GM12878 (cell line): ENCODE results near the gene LRP1. TPM values are rescaled to one million over a fixed set of nuclear protein-coding genes. Genes with fewer than 3 reads are reported as not detected.
"Not testable (repeated sequence)": the region's sequence is repeated elsewhere in the genome, so short reads cannot be mapped to it uniquely, and the experiment has no call there.

ENCODE experiments used
- ATAC-seq: fragments of 200-7000 bp; cut with Tn5 transposase; 3 replicates; pipeline ENCODE4 v1.9.1; 2020; ENCODE audit warnings: mild to moderate bottlenecking, moderate library complexity
- BruUV-seq: library from RNA; stranded (reverse); fragments of 400-500 nt; replicated peaks from 2 replicates; lab custom pipeline; 2021; lab: Mats Ljungman, UMichigan
- CTCF ChIA-PET: fragments of 300-600 bp; sonication (Branson Sonifier 250); formaldehyde crosslinking; extraction: SDS; loops from one replicate; lab custom pipeline; 2021; ENCODE audit warnings: inconsistent platforms; lab: Yijun Ruan, JAX
- POLR2A ChIA-PET: fragments of 350-600 bp; formaldehyde crosslinking; extraction: SDS; loops from one replicate; lab custom pipeline; 2021; ENCODE audit warnings: inconsistent platforms; lab: Charles Lee
- RAD21 ChIA-PET: fragments of 300-600 bp; sonication (Branson Sonifier 250); formaldehyde crosslinking; loops from one replicate; lab custom pipeline; 2023; ENCODE audit warnings: antibody characterized with exemption; ENCODE audit not compliant: unreplicated experiment; lab: Charles Lee
- SMC1A ChIA-PET: fragments of 300-600 bp; sonication (Branson Sonifier 250); formaldehyde crosslinking; loops from one replicate; lab custom pipeline; 2023; ENCODE audit not compliant: unreplicated experiment, uncharacterized antibody; lab: Charles Lee
- DNase-seq: peaks from one replicate; pipeline ENCODE4 v3.0.0-alpha.2; 2011; ENCODE audit warnings: low read depth, low spot score
- FAIRE-seq: peaks from 3 replicates; lab custom pipeline; 2011; peaks lifted over from hg19 to GRCh38; lab: Jason Lieb, UNC
- H2AFZ ChIP-seq: 2 replicates; pipeline ENCODE4 v1.6.0; 2011; ENCODE audit warnings: low read depth, low read length, control low read depth; ENCODE audit not compliant: control insufficient read depth
- H3K27ac ChIP-seq: 2 replicates; pipeline ENCODE4 v1.5.1; 2011; ENCODE audit warnings: control low read depth; ENCODE audit not compliant: control insufficient read depth, insufficient read depth
- H3K27me3 ChIP-seq, 2 experiments: replicated peaks in 1 of 2; 2 replicates each; pipeline versions ENCODE4 v1.6.0 to v1.6.1; 2011; ENCODE audit warnings: low read length in 1 of 2; ENCODE audit not compliant: control insufficient read depth in 2 of 2, insufficient read depth in 2 of 2
- H3K36me3 ChIP-seq, 2 experiments: 2 replicates each; pipeline ENCODE4 v1.5.1; 2011; ENCODE audit warnings: low read length in 1 of 2; ENCODE audit not compliant: control insufficient read depth in 2 of 2, insufficient read depth in 2 of 2
- H3K4me1 ChIP-seq: 2 replicates; pipeline ENCODE4 v1.6.1; 2011; ENCODE audit warnings: mild to moderate bottlenecking, low read length, moderate library complexity, mixed read lengths; ENCODE audit not compliant: control insufficient read depth, insufficient read depth
- H3K4me2 ChIP-seq: 2 replicates; pipeline ENCODE4 v1.6.0; 2011; ENCODE audit warnings: control low read depth; ENCODE audit not compliant: control insufficient read depth, insufficient read depth
- H3K4me3 ChIP-seq: fragments of 200-600 bp; sonication (generic); 2 replicates; pipeline ENCODE4 v1.5.1; 2016
- H3K79me2 ChIP-seq: 2 replicates; pipeline ENCODE4 v1.6.0; 2011; ENCODE audit warnings: low read length; ENCODE audit not compliant: control insufficient read depth, insufficient read depth
- H3K9ac ChIP-seq: 2 replicates; pipeline ENCODE4 v1.8.0; 2011; ENCODE audit warnings: low read length, control low read depth, mixed read lengths; ENCODE audit not compliant: control insufficient read depth, insufficient read depth
- H3K9me3 ChIP-seq: replicated peaks from 3 replicates; pipeline ENCODE4 v1.5.1; 2011; ENCODE audit warnings: mild to moderate bottlenecking, low read length; ENCODE audit not compliant: control insufficient read depth, insufficient read depth
- H4K20me1 ChIP-seq: 2 replicates; pipeline ENCODE4 v1.6.0; 2011; ENCODE audit not compliant: control insufficient read depth, insufficient read depth
- CHD2 ChIP-seq: IDR thresholded peaks from 2 replicates; pipeline ENCODE4 v1.6.1; 2011; ENCODE audit warnings: low read depth, low read length, improper control_type of control experiment, borderline replicate concordance
- CHD4 ChIP-seq: fragments of 200-600 bp; sonication (generic); IDR thresholded peaks from 2 replicates; pipeline ENCODE4 v1.6.1; 2016; ENCODE audit warnings: mild to moderate bottlenecking
- HCFC1 ChIP-seq: fragments of 150-350 bp; IDR thresholded peaks from 2 replicates; pipeline ENCODE4 v1.6.1; 2014; ENCODE audit warnings: low read length
- MAX ChIP-seq: IDR thresholded peaks from 2 replicates; pipeline ENCODE4 v1.6.1; 2012; ENCODE audit warnings: low read depth, low read length, improper control_type of control experiment
- NBN ChIP-seq: fragments of 450-650 bp; IDR thresholded peaks from 2 replicates; pipeline ENCODE4 v1.6.1; 2016
- NFIC ChIP-seq: IDR thresholded peaks from 2 replicates; pipeline ENCODE4 v1.6.1; 2012; ENCODE audit warnings: low read depth, mild to moderate bottlenecking, inconsistent platforms, low read length, moderate library complexity
- RELB ChIP-seq: fragments of 450-650 bp; IDR thresholded peaks from 2 replicates; pipeline ENCODE4 v1.6.1; 2017; ENCODE audit warnings: low read depth, mild to moderate bottlenecking, moderate library complexity
- SREBF2 ChIP-seq: IDR thresholded peaks from 2 replicates; pipeline ENCODE4 v1.6.1; 2012; ENCODE audit warnings: mild to moderate bottlenecking, low read length
- ZBED1 ChIP-seq: IDR thresholded peaks from 2 replicates; pipeline ENCODE4 v1.6.1; 2016; ENCODE audit warnings: borderline replicate concordance
- WGBS: methylation state at CpG from one replicate; pipeline ENCODE4 v1.1.6; 2016; ENCODE audit warnings: low lambda C conversion rate; ENCODE audit not compliant: insufficient replicate concordance, insufficient coverage; ENCODE audit errors: missing lambda C conversion rate; 5-methylcytosine and 5-hydroxymethylcytosine counted together
- in situ Hi-C: fragments of 300-500 bp; cut with MboI; formaldehyde crosslinking; loops from 9 replicates; pipeline ENCODE4 v1.14.3; 2018; ENCODE audit warnings: mixed read lengths
- intact Hi-C: fragments of 100-400 bp; cut with micrococcal nuclease; formaldehyde crosslinking; loops from one replicate; pipeline ENCODE4 v1.14.2; 2022; ENCODE audit not compliant: unreplicated experiment
- polyA plus RNA-seq, 11 experiments: library from polyadenylated mRNA; depleted of rRNA in 4 of 11; unstranded in 6 of 11; stranded (reverse) in 5 of 11; fragments of >200 nt; fragmentation: Nextera tagmentation in 4 of 11; fragmentation: Illumina TruSeq in 1 of 11; extraction: Ambion mirVana in 4 of 11; extraction: Trizol in 1 of 11; gene quantifications; 1 replicate in 1 of 11; 2 replicates in 10 of 11; pipeline versions ENCODE4 v1.2.1 to v1.2.3, GENCODE V29; 2011 to 2016; ENCODE audit warnings: inconsistent platforms in 2 of 11, missing spikeins in 2 of 11, low read depth in 1 of 11
- total RNA-seq, 4 experiments: library from RNA; depleted of rRNA in 3 of 4; stranded (reverse); fragments of >200 nt in 3 of 4; fragmentation: Illumina TruSeq in 1 of 4; extraction: Trizol in 1 of 4; gene quantifications; 2 replicates each; pipeline versions ENCODE4 v1.2.1 to v1.2.3, GENCODE V29; 2013 to 2021
- TF ChIP-seq, protein P1 (sequence below): fragments of 450-650 bp; IDR thresholded peaks from 2 replicates; pipeline ENCODE4 v1.6.1; 2016; ENCODE audit warnings: mild to moderate bottlenecking, moderate library complexity, borderline replicate concordance

LRP1 gene
- total and polyA plus RNA-seq, 10 of the 15 experiments (the other 5 are each of a cell fraction or from before 2014, with no cell fraction given): under 0.01 to 1.1 (median 0.20) TPM; not detected in 2

DNA sequence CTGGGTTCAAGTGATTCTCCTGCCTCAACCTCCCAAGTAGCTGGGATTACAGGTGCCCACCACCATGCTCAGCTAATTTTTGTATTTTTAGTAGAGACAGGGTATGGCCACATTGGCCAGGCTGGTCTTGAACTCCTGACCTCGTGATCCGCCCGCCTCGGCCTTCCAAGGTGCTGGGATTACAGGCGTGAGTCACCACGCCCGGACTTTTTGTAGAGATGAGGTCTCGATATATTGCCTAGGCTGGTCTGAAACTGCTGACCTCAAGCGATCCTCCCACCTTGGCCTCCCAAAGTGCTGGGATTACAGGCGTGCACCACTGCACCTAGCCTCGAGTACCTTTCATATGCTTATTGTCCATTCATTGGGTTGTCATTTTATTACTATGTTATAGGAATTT lies 7.6 kb upstream of the LRP1 start:
- WGBS: 79% methylated on average over 11 of the region's 11 CpGs
- not testable (repeated sequence) for H3K27me3 ChIP-seq
- in situ Hi-C loops: loop anchor here (5.0 kb wide), 1 partner anchor 62 kb away; no protein-coding TSS in a partner anchor

DNA sequence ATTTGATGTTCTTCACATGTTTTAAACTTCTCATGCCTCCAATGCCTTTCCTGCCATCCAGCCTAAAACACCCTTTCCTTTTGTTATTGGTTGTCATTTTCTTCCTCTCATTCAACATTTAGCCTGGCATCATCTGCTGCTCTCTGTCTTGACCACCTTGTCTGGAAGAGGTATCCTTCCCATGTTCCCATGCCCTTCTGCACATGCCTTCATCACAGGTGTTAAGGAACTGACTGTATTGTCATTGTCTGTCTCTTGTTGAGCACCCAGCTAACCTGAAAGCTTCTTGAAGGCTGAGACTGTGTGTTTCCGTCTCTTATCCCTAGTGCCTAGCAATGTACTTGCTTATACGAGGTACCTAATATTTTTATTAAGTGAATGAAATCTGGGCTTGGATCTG lies 4.5 kb upstream of the LRP1 start:
- Histone ChIP-seq H3K27me3 (peaks cover 1 to 5% of the 10 kb centered on the region in 2 experiments), H3K36me3 (no peaks in the 10 kb centered on the region), H2AFZ (no peak overlapping the region), H3K27ac (no peak overlapping the region), H4K20me1 (no peaks in the 10 kb centered on the region), H3K4me2 (no peak overlapping the region), H3K9ac (no peak overlapping the region), H3K79me2 (no peaks in the 10 kb centered on the region), H3K4me3 (no peak overlapping the region), H3K4me1 (peaks cover 15% of the 10 kb centered on the region), H3K9me3 (peaks cover 7% of the 10 kb centered on the region)
- BruUV-seq: no TSS peak
- SMC1A ChIA-PET: interaction anchor here (0.8 to 5.2 kb wide), 10 partner anchors 13 to 151 kb away, joined by 3 to 36 read pairs (median 5); partner anchors contain the start of gene STAT6
- FAIRE-seq: no peak
- no peak for DNase-seq
- POLR2A ChIA-PET: no interaction called here
- 0% methylated on average over 2 of the region's 2 CpGs for WGBS
- intact Hi-C loops (loop anchor here (1.0 to 5.0 kb wide), 3 partner anchors 49 to 118 kb away; no protein-coding TSS in a partner anchor), in situ Hi-C loops (loop anchor here (5.0 kb wide), 1 partner anchor 58 kb away; no protein-coding TSS in a partner anchor)
- no peak for ATAC-seq
- RAD21 ChIA-PET: interaction anchor here (1.0 to 2.1 kb wide), 8 partner anchors 12 to 119 kb away, joined by 3 to 13 read pairs (median 6); partner anchors contain the start of genes SHMT2 and STAT6
- CTCF ChIA-PET: interaction anchor here (0.8 to 9.3 kb wide), 26 partner anchors 9 to 813 kb away, joined by 3 to 159 read pairs (median 5); partner anchors contain the start of genes LRP1-AS and STAT6
- no peak for TF ChIP-seq CHD4
- TF ChIP-seq CHD2: no peak
- no peak for TF ChIP-seq HCFC1
- no peak for TF ChIP-seq NFIC
- no peak for TF ChIP-seq NBN
- TF ChIP-seq SREBF2: no peak
- TF ChIP-seq MAX: no peak
- TF ChIP-seq, protein P1, sequence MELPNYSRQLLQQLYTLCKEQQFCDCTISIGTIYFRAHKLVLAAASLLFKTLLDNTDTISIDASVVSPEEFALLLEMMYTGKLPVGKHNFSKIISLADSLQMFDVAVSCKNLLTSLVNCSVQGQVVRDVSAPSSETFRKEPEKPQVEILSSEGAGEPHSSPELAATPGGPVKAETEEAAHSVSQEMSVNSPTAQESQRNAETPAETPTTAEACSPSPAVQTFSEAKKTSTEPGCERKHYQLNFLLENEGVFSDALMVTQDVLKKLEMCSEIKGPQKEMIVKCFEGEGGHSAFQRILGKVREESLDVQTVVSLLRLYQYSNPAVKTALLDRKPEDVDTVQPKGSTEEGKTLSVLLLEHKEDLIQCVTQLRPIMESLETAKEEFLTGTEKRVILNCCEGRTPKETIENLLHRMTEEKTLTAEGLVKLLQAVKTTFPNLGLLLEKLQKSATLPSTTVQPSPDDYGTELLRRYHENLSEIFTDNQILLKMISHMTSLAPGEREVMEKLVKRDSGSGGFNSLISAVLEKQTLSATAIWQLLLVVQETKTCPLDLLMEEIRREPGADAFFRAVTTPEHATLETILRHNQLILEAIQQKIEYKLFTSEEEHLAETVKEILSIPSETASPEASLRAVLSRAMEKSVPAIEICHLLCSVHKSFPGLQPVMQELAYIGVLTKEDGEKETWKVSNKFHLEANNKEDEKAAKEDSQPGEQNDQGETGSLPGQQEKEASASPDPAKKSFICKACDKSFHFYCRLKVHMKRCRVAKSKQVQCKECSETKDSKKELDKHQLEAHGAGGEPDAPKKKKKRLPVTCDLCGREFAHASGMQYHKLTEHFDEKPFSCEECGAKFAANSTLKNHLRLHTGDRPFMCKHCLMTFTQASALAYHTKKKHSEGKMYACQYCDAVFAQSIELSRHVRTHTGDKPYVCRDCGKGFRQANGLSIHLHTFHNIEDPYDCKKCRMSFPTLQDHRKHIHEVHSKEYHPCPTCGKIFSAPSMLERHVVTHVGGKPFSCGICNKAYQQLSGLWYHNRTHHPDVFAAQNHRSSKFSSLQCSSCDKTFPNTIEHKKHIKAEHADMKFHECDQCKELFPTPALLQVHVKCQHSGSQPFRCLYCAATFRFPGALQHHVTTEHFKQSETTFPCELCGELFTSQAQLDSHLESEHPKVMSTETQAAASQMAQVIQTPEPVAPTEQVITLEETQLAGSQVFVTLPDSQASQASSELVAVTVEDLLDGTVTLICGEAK: no peak
- TF ChIP-seq RELB: no peak
- TF ChIP-seq ZBED1: no peak

More for the DNA sequence above, 7.6 kb upstream of the LRP1 start:
- ChIA-PET CTCF (interaction anchor here (0.6 to 9.3 kb wide), 8 partner anchors 9 to 1017 kb away, joined by 3 to 159 read pairs (median 5); partner anchors contain the start of genes PA2G4 and STAT6), SMC1A (interaction anchor here (1.0 to 2.8 kb wide), 5 partner anchors 10 to 74 kb away, joined by 3 to 17 read pairs (median 3); partner anchors contain the start of gene STAT6), POLR2A (interaction anchor here (0.6 kb wide), 1 partner anchor 364 kb away, joined by 6 read pairs; no protein-coding TSS in a partner anchor), RAD21 (interaction anchor here (0.7 kb wide), 1 partner anchor 10 kb away, joined by 3 read pairs; the partner anchor contains the start of gene STAT6)
- not testable (repeated sequence) for DNase-seq, FAIRE-seq, H3K36me3 ChIP-seq, H3K79me2 ChIP-seq, H3K4me2 ChIP-seq, H3K27ac ChIP-seq, H4K20me1 ChIP-seq, H2AFZ ChIP-seq, H3K4me3 ChIP-seq, BruUV-seq, H3K9me3 ChIP-seq, H3K9ac ChIP-seq, ATAC-seq
- H3K4me1 ChIP-seq: peaks cover 13% of the 10 kb centered on the region
- intact Hi-C loops: loop anchor here (5.0 kb wide), 1 partner anchor 122 kb away; no protein-coding TSS in a partner anchor
